ENCODE data around the gene MRPS27.

- no peak for TF ChIP-seq CTCF (IDR thresholded peaks at IDR 0.05)
- TF ChIP-seq POLR2A (IDR thresholded peaks at IDR 0.05): no peak
Measured at GRCh38 chr5:72224946-72225463, 95.0 kb downstream of the MRPS27 start.

Data from Peyer's patch (tissue), 4 donors.